Activated naive CD4-positive, alpha-beta T cell treated with Interleukin-2 at 50 U/mL for 16 hours (primary cell): ENCODE measurements around the gene GAMT.
"Not testable (repeated sequence)": the region's sequence is repeated elsewhere in the genome, so short reads cannot be mapped to it uniquely, and the experiment has no call there.

Source experiments
- DNase-seq: peaks from one replicate; pipeline ENCODE4 v3.0.0-alpha.2; 2020

The GAMT gene

GRCh38 chr19:1433119-1434039, 32.0 kb upstream of the GAMT start:
- no peak for DNase-seq

DNA sequence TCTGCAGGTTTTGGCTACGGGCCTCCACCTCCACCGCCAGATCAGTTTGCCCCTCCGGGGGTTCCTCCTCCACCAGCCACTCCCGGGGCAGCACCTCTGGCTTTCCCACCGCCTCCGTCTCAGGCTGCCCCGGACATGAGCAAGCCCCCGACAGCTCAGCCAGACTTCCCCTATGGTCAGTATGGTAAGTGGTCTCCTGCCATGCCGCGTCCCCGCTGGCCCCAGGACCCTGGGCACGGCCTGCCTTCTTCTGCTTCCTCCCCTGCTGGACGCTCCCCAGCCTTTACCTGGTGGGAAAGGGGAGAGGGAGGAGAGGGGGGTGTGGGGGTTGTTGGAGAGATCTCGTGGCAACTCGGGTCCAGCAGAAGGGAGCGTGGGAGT, 31.2 kb upstream of the GAMT start:
- DNase-seq = no peak

DNA sequence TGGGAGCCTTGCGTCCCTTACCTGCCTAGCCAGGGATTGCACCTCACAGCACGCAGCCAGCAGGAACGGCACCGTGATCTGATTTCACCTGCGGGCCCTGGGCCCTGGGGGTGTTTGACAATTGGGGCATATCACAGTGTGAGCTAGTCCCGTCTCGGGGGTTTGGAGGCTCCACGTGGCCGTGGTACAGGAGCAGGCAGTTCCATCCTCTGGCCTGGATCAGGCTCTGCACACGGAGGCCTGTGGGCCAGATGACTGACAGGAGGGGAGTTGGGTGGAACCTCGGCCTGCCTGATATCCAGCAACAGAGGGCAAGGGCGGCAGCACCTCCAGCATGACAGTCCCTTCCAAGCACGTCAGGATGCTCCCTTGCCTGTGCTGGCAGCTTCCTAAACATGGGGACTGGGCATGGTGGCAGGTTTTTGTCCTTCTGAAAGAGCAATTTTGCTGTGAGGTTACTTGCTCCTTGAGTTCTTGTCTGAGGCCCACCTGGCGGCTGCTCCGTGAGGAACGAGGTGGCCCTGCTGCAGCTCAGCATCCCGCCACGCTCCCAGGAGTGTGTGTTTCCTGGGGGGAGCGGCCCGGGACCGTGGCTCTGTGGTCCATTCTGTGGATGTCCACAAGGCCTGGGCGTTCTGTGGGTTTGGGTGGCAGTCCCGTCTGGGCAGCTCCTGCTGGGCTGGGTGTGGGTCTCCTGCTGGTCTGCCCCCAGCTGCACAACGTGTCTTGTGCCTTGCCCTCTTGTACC, 30.6 kb upstream of the GAMT start:
- DNase-seq = no peak

- no peak for DNase-seq
Measured at GRCh38 chr19:1430246-1430645, 28.9 kb upstream of the GAMT start.

DNA sequence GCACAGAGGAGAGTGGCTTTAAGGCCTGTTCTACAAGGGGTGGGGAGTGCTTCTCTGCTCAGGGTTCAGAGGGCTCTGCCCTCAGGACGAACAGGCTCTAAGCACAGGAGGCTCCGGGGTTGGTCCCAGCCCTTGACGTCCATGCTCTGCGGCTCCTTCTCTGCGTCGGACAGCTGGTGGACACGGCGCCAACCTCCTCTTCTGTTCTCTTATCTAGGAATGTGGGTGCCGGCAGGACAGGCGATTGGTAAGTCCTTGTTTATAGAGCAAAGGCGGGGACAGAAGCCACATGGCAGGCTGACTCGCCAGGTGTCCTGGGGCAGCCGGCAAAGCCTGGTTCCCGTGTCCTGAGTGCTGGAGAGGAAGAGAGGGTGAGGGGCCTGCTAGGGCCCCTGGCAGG, 28.4 kb upstream of the GAMT start:
- no peak for DNase-seq

GRCh38 chr19:1428738-1429391, 27.5 kb upstream of the GAMT start:
- DNase-seq = no peak

DNA sequence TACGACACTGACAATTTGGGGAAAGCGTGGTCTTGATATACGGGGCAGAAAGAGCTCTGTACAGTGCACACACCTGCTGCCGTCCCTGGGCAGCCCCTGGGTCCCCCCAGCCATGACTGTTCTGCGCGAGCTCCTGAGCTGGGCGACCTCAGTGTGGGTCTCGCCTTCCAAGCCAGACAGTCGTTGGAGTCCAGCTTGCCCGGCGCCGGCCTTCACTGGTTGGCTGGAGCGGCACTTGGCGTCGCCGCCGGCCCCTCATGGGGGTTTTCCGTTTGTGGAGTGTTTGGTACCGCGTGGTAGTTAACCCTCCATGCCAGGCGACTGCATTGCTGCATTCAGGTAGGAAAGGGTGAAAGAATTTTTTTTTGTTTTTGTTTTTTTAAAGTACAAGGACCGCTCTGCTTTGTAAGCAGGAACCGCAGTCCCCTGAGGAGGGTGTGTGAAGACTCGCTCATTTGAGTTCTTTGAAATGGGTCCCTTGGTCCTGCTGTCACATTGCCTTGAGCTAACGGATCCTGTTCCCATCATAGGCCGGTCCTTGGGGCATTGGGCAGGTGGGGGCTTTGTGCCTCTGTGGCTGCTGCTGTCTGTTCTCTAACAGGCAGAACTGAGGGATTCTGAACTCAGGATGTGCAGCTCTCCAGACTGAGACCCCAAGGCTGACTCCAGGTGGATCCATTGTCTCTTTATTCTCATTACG, 26.0 kb upstream of the GAMT start:
- DNase-seq = no peak

DNA sequence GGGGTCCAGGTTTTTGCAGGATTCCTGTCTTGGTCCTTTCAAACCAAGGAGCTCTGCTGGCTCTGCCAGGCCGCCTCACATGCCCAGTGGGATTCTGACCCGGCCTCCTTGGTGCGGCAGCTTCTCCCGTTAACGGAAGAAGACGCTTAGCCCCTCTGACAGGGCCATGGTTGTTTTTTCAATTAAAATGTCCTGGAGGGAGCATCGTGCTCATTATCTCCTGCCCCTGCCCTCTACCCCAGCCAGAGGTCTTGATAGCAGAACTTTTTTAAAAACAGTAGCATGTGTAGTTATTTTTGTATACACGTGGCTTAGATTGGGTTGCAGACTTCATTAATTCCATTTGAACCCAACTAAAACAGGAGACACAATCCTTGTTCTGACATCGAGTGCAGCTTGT, 25.4 kb upstream of the GAMT start:
- DNase-seq = no peak

DNA sequence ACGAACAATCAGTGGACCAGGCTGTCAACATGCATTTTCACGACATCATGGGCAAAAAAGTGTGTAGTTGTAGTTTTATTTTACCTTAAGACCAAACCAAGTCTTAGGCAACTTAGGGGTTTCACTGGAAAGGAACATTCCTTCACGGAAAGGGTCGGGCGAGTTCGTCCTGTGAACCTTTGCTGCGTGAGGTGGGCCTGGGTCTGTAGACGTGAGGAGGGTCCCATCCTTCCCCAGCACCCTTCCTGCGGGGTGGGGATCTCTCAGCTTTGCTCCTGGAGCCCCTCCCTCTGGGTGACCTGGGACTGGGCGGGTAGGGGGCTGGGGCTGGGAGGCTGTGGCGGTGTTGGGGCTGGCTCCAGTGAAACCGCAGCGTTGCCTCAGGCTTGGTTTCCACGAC, 24.6 kb upstream of the GAMT start:
- DNase-seq = no peak

GRCh38 chr19:1425102-1425837, 23.9 kb upstream of the GAMT start:
- DNase-seq = no peak

GRCh38 chr19:1424192-1424955, 23.0 kb upstream of the GAMT start:
- no peak for DNase-seq

DNA sequence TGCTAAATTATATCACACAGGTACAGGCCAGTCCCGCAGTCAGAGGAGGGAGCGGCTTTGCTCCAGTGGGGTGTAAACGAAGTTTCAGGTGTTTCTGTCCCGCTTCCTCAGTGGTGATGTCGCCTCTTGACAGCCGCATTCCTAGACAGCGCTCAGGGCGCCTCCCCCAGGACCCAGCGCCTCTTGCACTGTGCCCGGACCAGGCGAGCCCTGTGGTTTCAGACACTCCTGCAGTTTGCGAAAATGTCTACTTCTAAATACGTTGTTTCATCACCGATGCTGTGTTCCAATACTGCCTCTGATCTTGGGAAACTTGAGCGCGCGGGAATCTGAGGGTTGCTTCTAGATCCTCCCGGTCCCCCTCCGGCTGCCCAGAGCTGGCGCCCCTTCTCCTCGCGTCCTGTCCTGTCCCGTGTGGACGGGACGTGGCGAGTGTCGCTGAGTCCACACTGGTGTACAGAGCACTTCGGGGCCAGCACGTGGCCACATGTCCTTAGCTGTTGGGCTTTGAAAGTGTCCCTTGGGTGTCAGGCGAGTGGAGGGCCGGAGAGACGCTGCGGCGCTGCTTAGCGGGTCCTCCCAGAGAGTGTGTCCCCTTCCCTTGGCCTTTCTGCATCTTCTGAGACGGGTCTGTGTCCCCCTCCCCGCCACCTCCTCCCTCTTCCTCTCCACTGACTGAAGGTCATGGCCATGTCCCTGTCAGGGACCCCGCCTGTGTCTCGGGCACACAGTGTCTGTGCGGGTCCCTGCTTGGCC, 22.3 kb upstream of the GAMT start:
- DNase-seq = no peak

DNA sequence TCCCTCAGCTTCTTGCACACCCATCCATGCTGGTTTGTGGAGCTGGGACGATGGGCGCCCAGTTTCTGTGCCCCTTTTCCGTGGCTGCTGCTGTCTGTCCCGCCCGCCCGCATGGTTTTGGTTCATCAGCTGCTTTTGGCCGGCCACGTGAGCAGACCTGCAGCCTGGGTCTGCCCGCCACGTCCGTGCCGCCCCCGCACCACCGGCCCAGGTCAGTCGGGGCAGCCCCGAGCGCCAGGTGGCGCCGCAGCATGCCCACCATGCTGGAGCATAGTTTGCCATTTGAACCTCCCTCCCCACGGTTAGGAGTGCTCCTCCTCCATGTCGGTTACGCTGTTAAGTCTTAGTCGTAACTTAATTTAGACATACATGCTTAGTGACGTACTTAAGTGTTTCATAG, 21.6 kb upstream of the GAMT start:
- no peak for DNase-seq

GRCh38 chr19:1422360-1422759, 21.0 kb upstream of the GAMT start:
- DNase-seq = no peak

DNA sequence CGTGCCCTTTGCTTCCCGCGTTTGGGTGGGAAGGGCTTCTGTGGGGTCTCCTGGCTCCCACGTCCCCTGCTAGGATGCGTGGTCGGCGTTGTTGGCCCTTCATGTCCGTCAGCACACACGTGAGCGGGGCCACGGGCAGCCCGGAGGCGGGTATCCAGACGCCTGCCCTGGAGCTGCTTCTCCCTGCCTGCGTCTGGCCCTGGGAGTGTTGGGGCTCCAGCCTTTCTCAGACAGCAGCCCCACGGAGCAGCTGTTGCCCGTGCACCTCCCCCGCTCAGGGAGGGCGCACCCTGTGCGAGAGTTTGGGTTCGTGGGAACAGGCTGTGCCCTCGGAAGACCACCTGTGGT, 20.6 kb upstream of the GAMT start:
- DNase-seq = no peak

DNA sequence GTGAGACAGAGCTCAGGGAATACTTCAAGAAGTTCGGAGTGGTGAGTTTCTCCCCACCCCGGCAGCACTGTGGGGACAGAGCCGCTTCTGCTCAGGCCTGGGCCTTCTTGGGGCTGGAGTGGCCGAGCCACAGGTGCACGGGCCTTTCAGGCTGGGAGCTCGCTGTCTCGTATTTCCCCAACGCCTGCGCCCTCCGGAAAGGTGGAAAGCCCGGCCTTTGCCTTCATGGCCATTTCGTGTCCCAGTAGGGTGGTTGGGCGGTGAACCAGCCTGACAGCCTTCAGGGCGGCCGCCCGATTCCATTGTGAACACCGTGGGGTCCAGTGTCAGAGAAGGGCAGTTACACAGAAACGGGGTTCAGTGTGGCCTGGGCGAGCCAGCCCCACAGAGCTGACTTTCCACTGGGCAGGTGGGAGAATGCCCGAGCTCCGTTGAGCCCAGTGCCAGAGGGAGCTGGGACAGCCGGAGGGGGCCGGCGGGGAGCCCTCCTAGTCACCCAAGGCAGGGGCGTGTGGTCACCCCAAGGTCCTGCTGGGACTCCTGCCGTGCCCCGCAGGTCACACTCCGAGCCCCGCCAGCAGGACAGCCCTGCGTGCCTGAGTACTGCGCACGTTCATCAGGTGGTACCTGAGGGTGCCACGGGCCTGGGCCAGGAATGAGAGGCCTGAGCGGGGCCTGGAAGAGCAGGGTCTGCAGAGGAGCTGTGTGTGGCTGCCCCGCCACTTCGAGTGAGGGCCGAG, 20.0 kb upstream of the GAMT start:
- DNase-seq = no peak

- DNase-seq = no peak
Measured at GRCh38 chr19:1420590-1420989, 19.2 kb upstream of the GAMT start.

- DNase-seq = not testable (repeated sequence)
Measured at GRCh38 chr19:1420085-1420484, 18.7 kb upstream of the GAMT start.

DNA sequence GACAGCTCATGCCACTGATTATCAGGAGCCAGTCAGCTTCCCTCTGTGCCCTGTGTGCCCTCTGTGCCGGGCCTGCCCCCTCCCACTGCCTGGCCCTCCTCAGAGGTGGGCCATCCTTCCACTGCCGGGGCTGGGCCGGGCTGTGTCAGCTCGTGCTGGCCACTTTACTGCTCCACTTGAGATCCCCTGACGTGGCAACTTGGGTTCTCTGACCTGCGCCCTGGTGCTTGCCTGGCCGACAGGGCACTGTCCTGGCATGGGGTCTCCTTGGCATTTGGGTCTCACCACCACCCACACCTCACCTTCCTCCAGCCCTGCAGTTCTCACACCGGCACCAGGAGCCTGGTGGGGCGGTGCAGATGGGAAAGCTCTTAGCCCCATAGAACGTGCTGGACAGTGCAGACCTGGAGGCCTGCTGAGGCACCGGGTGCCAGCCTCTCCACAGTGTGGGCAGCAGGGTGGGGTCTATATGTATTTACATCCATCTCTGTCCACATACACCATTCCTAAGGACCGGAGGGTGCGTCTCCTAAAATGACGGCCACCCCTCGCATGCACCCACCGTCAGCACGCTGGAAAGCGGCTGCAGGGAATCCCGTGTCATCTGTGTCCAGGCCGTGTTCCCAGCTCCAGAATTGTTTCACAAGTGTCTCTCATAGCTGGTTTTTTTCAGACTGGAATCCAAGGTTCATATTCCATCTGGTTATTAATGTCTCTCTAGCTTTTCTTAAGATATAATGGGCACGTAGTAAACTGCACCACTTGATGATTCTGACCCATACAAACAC, 17.8 kb upstream of the GAMT start:
- no peak for DNase-seq

DNA sequence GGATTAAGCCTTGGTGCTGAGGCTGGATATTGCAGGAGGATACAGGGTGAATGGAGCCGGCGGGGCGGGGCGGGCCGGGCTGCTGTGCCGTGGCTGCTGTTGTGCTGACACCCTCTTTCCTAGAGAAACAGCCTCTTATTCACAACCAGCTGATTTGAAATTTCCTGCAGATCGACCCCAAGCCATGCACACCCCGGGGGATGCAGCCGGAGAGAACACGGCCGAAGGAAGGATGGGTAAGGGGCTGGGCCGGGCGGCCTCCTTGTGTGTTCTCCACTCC, 17.1 kb upstream of the GAMT start:
- no peak for DNase-seq
